ENCODE data around the gene NFYC. TPM values are rescaled to one million over a fixed set of nuclear protein-coding genes. Genes with fewer than 3 reads are reported as not detected.
A peak's percentile ranks its signal among the peaks of the same experiment; 100 is the strongest.

NFYC gene
- 10 to 100 TPM; 71.5 to 74.4 TPM for total RNA-seq

- Mint-ChIP-seq H3K27me3 (ENCODE audit: low read depth) (no peaks in the 10 kb centered on the region), H3K4me1 (ENCODE audit: low read depth) (peaks cover 52% of the 10 kb centered on the region), H3K27ac (peak within 1 kb of the TSS; percentile 93), H3K4me3 (peak within 1 kb of the TSS; percentile 87), H3K36me3 (ENCODE audit: low read depth) (peaks cover 41% of the 10 kb centered on the region), H3K9me3 (ENCODE audit: insufficient read depth) (no peaks in the 10 kb centered on the region)
- DNase-seq (peak; percentile 98), ATAC-seq (peak; percentile 89)
- CTCF ChIA-PET: interaction anchor here (0.6 to 5.8 kb wide), 22 partner anchors 9 to 160 kb away, joined by 3 to 41 read pairs (median 6); partner anchors contain the start of gene ZNF684
- POLR2A ChIA-PET: interaction anchor here (0.6 to 2.8 kb wide), 53 partner anchors 9 to 1200 kb away, joined by 3 to 66 read pairs (median 4); partner anchors contain the start of genes BMP8A, CITED4, CTPS1 and SMAP2
Observed at GRCh38 chr1:40691538-40692428, at the start of gene NFYC. Gene NFYC (plus strand): TSS chr1:40691704. CDS start chr1:40738844, 47,140 bp downstream.

GRCh38 chr1:40645118-40645680, 46.3 kb upstream of the NFYC start:
- ChIA-PET POLR2A (no interaction called here), CTCF (interaction anchor here (1.4 kb wide), 1 partner anchor 24 kb away, joined by 5 read pairs; no protein-coding TSS in a partner anchor)
- Mint-ChIP-seq H3K4me1 (ENCODE audit: low read depth) (peaks cover 20% of the 10 kb centered on the region), H3K4me3 (no peak overlapping the region), H3K27ac (no peak overlapping the region), H3K36me3 (ENCODE audit: low read depth) (no peaks in the 10 kb centered on the region), H3K27me3 (ENCODE audit: low read depth) (peaks cover 3% of the 10 kb centered on the region), H3K9me3 (ENCODE audit: insufficient read depth) (no peaks in the 10 kb centered on the region)
- ATAC-seq: no peak
- no peak for DNase-seq

GRCh38 chr1:40646315-40646714, 45.2 kb upstream of the NFYC start:
- Mint-ChIP-seq H3K27ac (no peak overlapping the region), H3K9me3 (ENCODE audit: insufficient read depth) (no peaks in the 10 kb centered on the region), H3K4me1 (ENCODE audit: low read depth) (peaks cover 8% of the 10 kb centered on the region), H3K27me3 (ENCODE audit: low read depth) (peaks cover 3% of the 10 kb centered on the region), H3K36me3 (ENCODE audit: low read depth) (no peaks in the 10 kb centered on the region), H3K4me3 (no peak overlapping the region)
- DNase-seq: no peak
- no peak for ATAC-seq
- CTCF ChIA-PET: interaction anchor here (0.8 to 1.9 kb wide), 3 partner anchors 8 to 21 kb away, joined by 3 to 4 read pairs (median 3); no protein-coding TSS in a partner anchor
- POLR2A ChIA-PET: no interaction called here

GRCh38 chr1:40648200-40648599, 43.3 kb upstream of the NFYC start:
- DNase-seq: no peak
- H3K36me3 Mint-ChIP-seq (ENCODE audit: low read depth): no peaks in the 10 kb centered on the region
- H3K27ac Mint-ChIP-seq: no peak overlapping the region
- ChIA-PET POLR2A (no interaction called here), CTCF (interaction anchor here (1.0 to 1.9 kb wide), 3 partner anchors 10 to 21 kb away, joined by 3 to 4 read pairs (median 4); no protein-coding TSS in a partner anchor)
- no peak overlapping the region for H3K4me3 Mint-ChIP-seq
- peaks cover 7% of the 10 kb centered on the region for H3K4me1 Mint-ChIP-seq (ENCODE audit: low read depth)
- H3K27me3 Mint-ChIP-seq (ENCODE audit: low read depth): peaks cover 3% of the 10 kb centered on the region
- H3K9me3 Mint-ChIP-seq (ENCODE audit: insufficient read depth): no peaks in the 10 kb centered on the region
- ATAC-seq: no peak

- ATAC-seq (no peak), DNase-seq (no peak)
- Mint-ChIP-seq H3K27me3 (ENCODE audit: low read depth) (peaks cover 3% of the 10 kb centered on the region), H3K4me3 (no peak overlapping the region), H3K27ac (no peak overlapping the region), H3K9me3 (ENCODE audit: insufficient read depth) (no peaks in the 10 kb centered on the region), H3K4me1 (ENCODE audit: low read depth) (peaks cover 7% of the 10 kb centered on the region), H3K36me3 (ENCODE audit: low read depth) (no peaks in the 10 kb centered on the region)
- ChIA-PET POLR2A (no interaction called here), CTCF (interaction anchor here (1.0 to 1.4 kb wide), 3 partner anchors 20 to 213 kb away, joined by 3 to 4 read pairs (median 3); partner anchors contain the start of gene CITED4)
Observed at GRCh38 chr1:40648928-40649591, 42.4 kb upstream of the NFYC start.

- no peak overlapping the region for H3K4me3 Mint-ChIP-seq
- H3K4me1 Mint-ChIP-seq (ENCODE audit: low read depth): peaks cover 7% of the 10 kb centered on the region
- DNase-seq (no peak), ATAC-seq (no peak)
- ChIA-PET POLR2A (no interaction called here), CTCF (interaction anchor here (1.3 to 1.4 kb wide), 2 partner anchors 19 to 213 kb away, joined by 3 to 4 read pairs; partner anchors contain the start of gene CITED4)
- peaks cover 6% of the 10 kb centered on the region for H3K27me3 Mint-ChIP-seq (ENCODE audit: low read depth)
- no peaks in the 10 kb centered on the region for H3K9me3 Mint-ChIP-seq (ENCODE audit: insufficient read depth)
- no peaks in the 10 kb centered on the region for H3K36me3 Mint-ChIP-seq (ENCODE audit: low read depth)
- H3K27ac Mint-ChIP-seq: no peak overlapping the region
Observed at GRCh38 chr1:40649592-40649930, 41.9 kb upstream of the NFYC start.

GRCh38 chr1:40650075-40650474, 41.4 kb upstream of the NFYC start:
- DNase-seq: no peak
- Mint-ChIP-seq H3K9me3 (ENCODE audit: insufficient read depth) (no peaks in the 10 kb centered on the region), H3K4me3 (no peak overlapping the region), H3K27ac (no peak overlapping the region), H3K27me3 (ENCODE audit: low read depth) (peaks cover 9% of the 10 kb centered on the region), H3K4me1 (ENCODE audit: low read depth) (peaks cover 7% of the 10 kb centered on the region), H3K36me3 (ENCODE audit: low read depth) (no peaks in the 10 kb centered on the region)
- POLR2A ChIA-PET: no interaction called here
- peak; percentile 45 for ATAC-seq
- CTCF ChIA-PET: interaction anchor here (1.3 kb wide), 1 partner anchor 212 kb away, joined by 3 read pairs; the partner anchor contains the start of gene CITED4

- CTCF ChIA-PET: no interaction called here
- no peak overlapping the region for H3K4me3 Mint-ChIP-seq
- peaks cover 7% of the 10 kb centered on the region for H3K4me1 Mint-ChIP-seq (ENCODE audit: low read depth)
- H3K27me3 Mint-ChIP-seq (ENCODE audit: low read depth): peaks cover 9% of the 10 kb centered on the region
- no peak for DNase-seq
- H3K36me3 Mint-ChIP-seq (ENCODE audit: low read depth): no peaks in the 10 kb centered on the region
- H3K9me3 Mint-ChIP-seq (ENCODE audit: insufficient read depth): no peaks in the 10 kb centered on the region
- POLR2A ChIA-PET: no interaction called here
- no peak overlapping the region for H3K27ac Mint-ChIP-seq
- ATAC-seq: no peak
Observed at GRCh38 chr1:40651138-40651857, 40.2 kb upstream of the NFYC start.

- H3K36me3 Mint-ChIP-seq (ENCODE audit: low read depth): no peaks in the 10 kb centered on the region
- ATAC-seq: no peak
- no peak overlapping the region for H3K27ac Mint-ChIP-seq
- peaks cover 7% of the 10 kb centered on the region for H3K4me1 Mint-ChIP-seq (ENCODE audit: low read depth)
- peaks cover 9% of the 10 kb centered on the region for H3K27me3 Mint-ChIP-seq (ENCODE audit: low read depth)
- no peaks in the 10 kb centered on the region for H3K9me3 Mint-ChIP-seq (ENCODE audit: insufficient read depth)
- no peak overlapping the region for H3K4me3 Mint-ChIP-seq
- no peak for DNase-seq
- CTCF ChIA-PET: no interaction called here
- POLR2A ChIA-PET: no interaction called here
Observed at GRCh38 chr1:40652468-40652867, 39.0 kb upstream of the NFYC start.

GRCh38 chr1:40652979-40653378, 38.5 kb upstream of the NFYC start:
- peaks cover 7% of the 10 kb centered on the region for H3K4me1 Mint-ChIP-seq (ENCODE audit: low read depth)
- peaks cover 9% of the 10 kb centered on the region for H3K27me3 Mint-ChIP-seq (ENCODE audit: low read depth)
- H3K4me3 Mint-ChIP-seq: no peak overlapping the region
- H3K36me3 Mint-ChIP-seq (ENCODE audit: low read depth): no peaks in the 10 kb centered on the region
- H3K9me3 Mint-ChIP-seq (ENCODE audit: insufficient read depth): no peaks in the 10 kb centered on the region
- no peak overlapping the region for H3K27ac Mint-ChIP-seq
- ATAC-seq (no peak), DNase-seq (no peak)
- CTCF ChIA-PET: no interaction called here
- POLR2A ChIA-PET: no interaction called here

GRCh38 chr1:40653851-40654537, 37.5 kb upstream of the NFYC start:
- Mint-ChIP-seq H3K27me3 (ENCODE audit: low read depth) (peaks cover 6% of the 10 kb centered on the region), H3K27ac (no peak overlapping the region), H3K9me3 (ENCODE audit: insufficient read depth) (no peaks in the 10 kb centered on the region), H3K4me1 (ENCODE audit: low read depth) (peaks cover 5% of the 10 kb centered on the region), H3K4me3 (no peak overlapping the region), H3K36me3 (ENCODE audit: low read depth) (no peaks in the 10 kb centered on the region)
- POLR2A ChIA-PET: no interaction called here
- no peak for DNase-seq
- no peak for ATAC-seq
- CTCF ChIA-PET: no interaction called here

Measured in activated CD8-positive, alpha-beta T cell treated with anti-CD3 and anti-CD28 coated beads, Interleukin-2, amount 10 ng/mL, durations not matched to agents 7 days and 5 days (primary cell).